NCI-H2081 treated with DMSO at 0.1 percent for 48 hours (cell line): Measurements from ENCODE around the gene CEL.

Experiments used
- DNase-seq: peaks from one replicate; lab custom pipeline; 2025; lab: John Stamatoyannopoulos, UW

The CEL gene

GRCh38 chr9:133118179-133118520, 56.4 kb downstream of the CEL start:
- DNase-seq: no peak

GRCh38 chr9:133118568-133118967, 56.8 kb downstream of the CEL start:
- DNase-seq: no peak

- DNase-seq: no peak
Measured at GRCh38 chr9:133119103-133119845, 57.5 kb downstream of the CEL start.

DNA sequence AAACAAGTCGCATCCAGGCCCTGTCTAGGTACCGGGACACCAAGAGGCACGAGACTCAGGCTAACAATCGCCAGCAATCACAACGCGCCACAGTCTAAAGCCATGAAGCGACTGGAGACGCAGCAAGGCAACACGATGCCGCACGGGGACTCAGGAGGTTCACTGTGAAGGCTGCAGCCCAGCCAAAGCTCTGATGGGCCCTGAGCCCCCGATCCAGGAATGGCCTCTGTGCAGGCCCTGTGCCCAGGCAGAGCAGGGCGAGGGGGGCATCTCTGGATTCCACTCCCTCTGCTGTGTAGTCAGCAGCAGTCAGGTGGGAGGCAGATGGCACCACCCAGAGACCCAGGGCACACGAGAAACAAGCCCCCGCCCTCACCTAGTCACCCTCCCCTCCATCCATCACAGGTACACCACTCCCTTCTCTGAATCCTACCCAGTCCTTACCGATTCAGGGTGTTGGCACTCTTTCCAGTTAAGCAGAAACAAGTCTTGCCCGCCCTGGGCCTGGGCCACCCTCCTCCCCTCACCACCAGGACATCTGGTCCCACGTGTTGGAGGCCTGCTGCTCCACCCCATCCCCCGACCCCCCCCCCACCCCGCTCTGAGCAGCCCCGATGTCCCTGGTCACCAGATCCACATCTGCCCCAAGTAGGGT, 58.2 kb downstream of the CEL start:
- no peak for DNase-seq

DNA sequence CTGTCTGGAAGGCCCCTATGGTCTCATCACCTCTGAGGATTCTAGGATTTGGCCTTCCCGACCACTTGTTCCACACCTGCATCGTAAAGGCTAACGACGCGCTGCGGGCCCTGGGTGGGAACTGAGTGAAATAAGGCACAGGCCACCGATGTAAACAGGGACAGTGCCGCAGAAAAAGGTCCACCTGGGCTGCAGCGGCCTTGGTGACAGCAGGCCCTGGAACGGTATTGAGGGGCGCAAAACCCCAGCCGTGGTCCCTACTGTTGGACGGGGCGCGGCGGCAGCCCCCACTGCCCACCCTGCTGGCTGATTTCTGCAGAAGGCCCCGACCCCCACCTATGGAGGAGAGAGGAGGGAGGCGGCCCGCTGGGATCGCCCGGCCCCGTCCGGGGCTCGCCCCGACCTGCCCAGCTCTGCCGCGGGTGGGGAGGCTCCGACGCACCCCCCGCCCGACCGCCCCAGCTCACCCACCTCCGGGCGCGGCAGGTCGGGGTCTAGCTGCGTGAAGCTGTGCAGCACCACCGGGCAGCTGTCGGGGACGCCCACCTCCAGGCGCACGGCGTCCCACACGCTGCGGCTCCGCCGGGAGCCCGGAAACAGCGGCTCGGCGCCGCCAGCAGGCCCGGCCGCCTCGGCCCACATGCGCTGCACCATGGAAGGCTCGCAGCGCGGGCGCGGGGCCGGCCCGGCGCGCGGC, 58.9 kb downstream of the CEL start:
- no peak for DNase-seq
